Smooth muscle cell (in vitro differentiated cells): ENCODE data around the gene MACF1. TPM values are rescaled to one million over a fixed set of nuclear protein-coding genes. Genes with fewer than 3 reads are reported as not detected.

ENCODE experiments used
- DNase-seq: peaks from one replicate; lab custom pipeline; 2025; ENCODE audit not compliant: unreplicated experiment; lab: John Stamatoyannopoulos, UW
- H2AFZ ChIP-seq: fragments of 200-600 bp; sonication (generic); 2 replicates; pipeline ENCODE4 v1.6.0; 2016; ENCODE audit warnings: antibody characterized with exemption, low read depth, mild to moderate bottlenecking
- H3F3A ChIP-seq: fragments of 200-600 bp; sonication (generic); 2 replicates; pipeline ENCODE4 v1.6.0; 2017; ENCODE audit warnings: antibody characterized with exemption, low read depth
- H3K27ac ChIP-seq: fragments of 200-600 bp; sonication (generic); 2 replicates; pipeline ENCODE4 v1.5.1; 2016; ENCODE audit warnings: low read depth, mild to moderate bottlenecking
- H3K27me3 ChIP-seq: fragments of 200-600 bp; sonication (generic); 2 replicates; pipeline ENCODE4 v1.6.1; 2016; ENCODE audit warnings: low read depth, mild to moderate bottlenecking
- H3K36me3 ChIP-seq: fragments of 200-600 bp; sonication (generic); 2 replicates; pipeline ENCODE4 v1.5.1; 2016; ENCODE audit warnings: low read depth
- H3K4me1 ChIP-seq: fragments of 200-600 bp; sonication (generic); 2 replicates; pipeline ENCODE4 v1.5.1; 2016; ENCODE audit warnings: low read depth
- H3K4me2 ChIP-seq: fragments of 200-600 bp; sonication (generic); 2 replicates; pipeline ENCODE4 v1.6.0; 2016; ENCODE audit warnings: mild to moderate bottlenecking
- H3K4me3 ChIP-seq: fragments of 200-600 bp; sonication (generic); 2 replicates; pipeline ENCODE4 v1.5.1; 2016; ENCODE audit warnings: mild to moderate bottlenecking
- H3K79me2 ChIP-seq: fragments of 200-600 bp; sonication (generic); 2 replicates; pipeline ENCODE4 v1.6.0; 2016; ENCODE audit warnings: low read depth, mild to moderate bottlenecking
- H3K9ac ChIP-seq: fragments of 200-600 bp; sonication (generic); 2 replicates; pipeline ENCODE4 v1.6.0; 2016; ENCODE audit warnings: low read depth
- H3K9me3 ChIP-seq: fragments of 200-600 bp; sonication (generic); replicated peaks from 2 replicates; pipeline ENCODE4 v1.5.1; 2016; ENCODE audit warnings: low read depth
- H4K20me1 ChIP-seq: fragments of 200-600 bp; sonication (generic); 2 replicates; pipeline ENCODE4 v1.6.0; 2016; ENCODE audit warnings: low read depth
- WGBS: methylation state at CpG from one replicate; pipeline ENCODE4 v1.1.7; 2016; ENCODE audit warnings: low lambda C conversion rate; 5-methylcytosine and 5-hydroxymethylcytosine counted together
- polyA plus RNA-seq: library from polyadenylated mRNA; unstranded; fragments of >200 nt; fragmentation: Nextera tagmentation; extraction: Ambion mirVana; gene quantifications from 2 replicates; pipeline ENCODE4 v1.2.1, GENCODE V29; 2016
- total RNA-seq: library from RNA; depleted of rRNA; stranded (reverse); fragments of >200 nt; gene quantifications from 2 replicates; pipeline ENCODE4 v1.2.3, GENCODE V29; 2014
- TF ChIP-seq, protein P1 (sequence below): fragments of 200-600 bp; sonication (generic); IDR thresholded peaks from 2 replicates; pipeline ENCODE4 v1.5.1; 2017; ENCODE audit warnings: borderline replicate concordance, mild to moderate bottlenecking, antibody characterized with exemption; ENCODE audit not compliant: insufficient read depth, poor library complexity, severe bottlenecking

MACF1 gene
- total and polyA plus RNA-seq, 2 experiments from 2014 or later: 36.9 to 195 TPM

- Histone ChIP-seq H3K9me3 (no peaks in the 10 kb centered on the region), H3K27me3 (no peaks in the 10 kb centered on the region), H3K36me3 (no peaks in the 10 kb centered on the region), H3K4me3 (no peak overlapping the region), H3K79me2 (peaks cover 70% of the 10 kb centered on the region), H4K20me1 (peaks cover 47% of the 10 kb centered on the region), H3F3A (peaks cover 27% of the 10 kb centered on the region), H3K4me1 (peaks cover 34% of the 10 kb centered on the region), H3K27ac (peak overlapping the region; percentile 75), H3K4me2 (no peak overlapping the region), H3K9ac (no peak overlapping the region), H2AFZ (no peak overlapping the region)
- TF ChIP-seq, protein P1, sequence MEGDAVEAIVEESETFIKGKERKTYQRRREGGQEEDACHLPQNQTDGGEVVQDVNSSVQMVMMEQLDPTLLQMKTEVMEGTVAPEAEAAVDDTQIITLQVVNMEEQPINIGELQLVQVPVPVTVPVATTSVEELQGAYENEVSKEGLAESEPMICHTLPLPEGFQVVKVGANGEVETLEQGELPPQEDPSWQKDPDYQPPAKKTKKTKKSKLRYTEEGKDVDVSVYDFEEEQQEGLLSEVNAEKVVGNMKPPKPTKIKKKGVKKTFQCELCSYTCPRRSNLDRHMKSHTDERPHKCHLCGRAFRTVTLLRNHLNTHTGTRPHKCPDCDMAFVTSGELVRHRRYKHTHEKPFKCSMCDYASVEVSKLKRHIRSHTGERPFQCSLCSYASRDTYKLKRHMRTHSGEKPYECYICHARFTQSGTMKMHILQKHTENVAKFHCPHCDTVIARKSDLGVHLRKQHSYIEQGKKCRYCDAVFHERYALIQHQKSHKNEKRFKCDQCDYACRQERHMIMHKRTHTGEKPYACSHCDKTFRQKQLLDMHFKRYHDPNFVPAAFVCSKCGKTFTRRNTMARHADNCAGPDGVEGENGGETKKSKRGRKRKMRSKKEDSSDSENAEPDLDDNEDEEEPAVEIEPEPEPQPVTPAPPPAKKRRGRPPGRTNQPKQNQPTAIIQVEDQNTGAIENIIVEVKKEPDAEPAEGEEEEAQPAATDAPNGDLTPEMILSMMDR: no peak
- no peak for DNase-seq
- 97% methylated on average over 2 of the region's 2 CpGs for WGBS
Observed at GRCh38 chr1:39405358-39405757, 200.9 kb downstream of the MACF1 start.

DNA sequence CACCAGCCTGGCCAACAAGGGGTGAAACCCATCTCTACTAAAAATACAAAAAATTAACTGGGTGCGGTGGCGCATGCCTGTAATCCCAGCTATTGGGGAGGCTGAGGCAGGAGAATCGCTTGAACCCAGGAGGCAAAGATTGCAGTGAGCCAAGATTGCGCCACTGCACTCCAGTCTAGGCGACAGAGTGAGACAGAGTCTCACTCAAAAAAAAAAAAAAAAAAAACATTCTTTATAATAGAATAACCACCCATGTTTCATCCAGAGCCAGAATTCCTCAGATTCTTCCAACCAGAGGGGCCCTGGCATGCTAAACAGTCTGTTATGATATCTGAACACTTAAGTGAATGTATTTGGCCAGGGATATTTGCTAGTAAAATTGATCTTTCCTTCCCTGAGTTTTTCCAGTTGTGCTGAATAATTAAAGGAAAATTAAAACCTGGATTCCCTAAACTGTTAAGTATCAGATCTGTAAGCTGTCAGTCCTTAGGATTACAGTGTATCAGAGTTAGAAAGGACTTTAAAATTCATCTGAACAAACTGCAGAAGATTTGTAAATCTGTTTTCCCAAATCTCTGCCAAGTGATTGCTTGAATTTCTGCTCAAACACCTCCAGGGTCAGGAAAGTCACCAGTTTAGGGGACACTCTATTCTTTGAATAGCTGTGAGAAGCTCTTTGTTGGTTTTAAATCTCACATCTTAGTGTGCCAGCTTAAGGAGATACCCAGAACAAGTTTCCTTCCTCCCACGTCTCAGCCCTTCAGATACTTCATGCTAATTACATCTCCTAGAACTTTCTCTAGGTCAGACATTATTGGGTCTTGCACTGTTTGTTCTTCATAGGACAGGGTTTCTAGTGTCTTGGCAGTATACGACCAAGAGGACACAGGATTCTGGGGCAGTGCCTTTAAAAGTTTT lies 202.3 kb downstream of the MACF1 start:
- no peaks in the 10 kb centered on the region for H3K9me3 ChIP-seq
- peaks cover 38% of the 10 kb centered on the region for H3K4me1 ChIP-seq
- H3K79me2 ChIP-seq: peaks cover 70% of the 10 kb centered on the region
- peak overlapping the region; percentile 91 for H3K4me3 ChIP-seq
- peak overlapping the region; percentile 95 for H3K4me2 ChIP-seq
- H3F3A ChIP-seq: peaks cover 27% of the 10 kb centered on the region
- H2AFZ ChIP-seq: no peak overlapping the region
- no peak for DNase-seq
- TF ChIP-seq, protein P1: no peak
- H3K36me3 ChIP-seq: no peaks in the 10 kb centered on the region
- H3K27ac ChIP-seq: peak overlapping the region; percentile 75
- WGBS: 56% methylated on average over 7 of the region's 7 CpGs
- H3K27me3 ChIP-seq: no peaks in the 10 kb centered on the region
- peaks cover 61% of the 10 kb centered on the region for H4K20me1 ChIP-seq
- peak overlapping the region; percentile 73 for H3K9ac ChIP-seq

DNA sequence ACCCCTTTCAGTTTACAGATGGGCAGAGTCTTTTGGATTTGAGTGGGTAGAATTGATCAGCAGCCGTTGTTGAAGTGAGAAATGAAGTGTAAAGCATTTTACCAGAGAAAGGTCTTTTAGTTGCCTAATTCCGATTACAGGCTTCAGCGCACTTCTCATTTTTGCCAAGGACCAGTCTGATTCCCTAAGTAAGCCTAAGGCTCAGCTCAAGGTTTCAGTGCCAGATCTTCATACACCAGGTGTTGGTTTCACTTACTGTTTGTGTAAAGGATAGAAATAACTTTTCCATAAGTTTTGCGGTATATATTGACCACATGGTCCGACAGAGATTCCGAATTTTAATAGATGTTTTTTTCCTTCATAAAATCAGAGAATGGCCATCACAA lies 203.0 kb downstream of the MACF1 start:
- Histone ChIP-seq H3K79me2 (peaks cover 69% of the 10 kb centered on the region), H3K27me3 (no peaks in the 10 kb centered on the region), H3K4me1 (peaks cover 44% of the 10 kb centered on the region), H3K9ac (peak overlapping the region; percentile 73), H3F3A (peaks cover 27% of the 10 kb centered on the region), H3K27ac (peak overlapping the region; percentile 75), H3K4me3 (peak overlapping the region; percentile 91), H3K4me2 (peak overlapping the region; percentile 95), H4K20me1 (peaks cover 68% of the 10 kb centered on the region), H2AFZ (no peak overlapping the region), H3K9me3 (no peaks in the 10 kb centered on the region), H3K36me3 (no peaks in the 10 kb centered on the region)
- TF ChIP-seq, protein P1: no peak
- DNase-seq: no peak
- 66% methylated on average over 6 of the region's 6 CpGs for WGBS
